ENCODE measurements around the gene RNF113B. TPM values are rescaled to one million over a fixed set of nuclear protein-coding genes. Genes with fewer than 3 reads are reported as not detected.

RNF113B gene
- total RNA-seq, 2 experiments from 2014 or later = not detected

DNA sequence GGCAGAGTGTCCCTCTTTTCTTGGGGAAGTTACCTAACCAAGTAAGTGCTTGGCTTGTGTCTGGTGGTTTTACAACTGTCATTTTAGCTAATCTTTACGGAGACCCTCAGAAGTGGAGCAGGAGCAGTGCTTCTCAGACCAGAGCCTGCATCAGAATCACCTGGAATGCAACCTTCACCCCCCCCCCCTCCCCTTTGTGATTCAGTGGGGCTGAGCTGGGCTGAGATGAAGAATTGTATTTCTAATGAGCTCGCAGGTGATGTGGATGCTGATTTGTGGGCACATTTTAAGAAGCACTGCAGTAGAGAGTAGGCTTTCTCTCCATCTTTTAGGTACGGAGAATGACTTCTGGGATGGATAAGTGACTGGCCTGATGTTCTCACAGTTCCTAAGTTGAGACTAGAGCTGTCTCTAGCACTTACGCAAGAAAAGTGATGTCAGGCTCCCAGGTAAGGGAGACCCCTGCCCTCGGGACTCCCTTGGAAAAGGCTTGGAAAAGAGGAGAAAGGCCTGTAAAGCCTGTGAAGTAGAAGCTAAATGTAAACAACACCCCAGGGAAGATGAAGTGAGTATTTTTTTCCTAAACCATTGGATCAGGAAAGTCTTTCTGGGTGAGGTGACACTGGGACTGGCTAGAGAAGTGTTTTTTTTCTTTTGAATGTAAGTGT is 23.3 kb upstream of the RNF113B start:
- POLR2A ChIA-PET = no interaction called here
- ATAC-seq (no peak), DNase-seq (no peak)
- peaks cover 1% of the 10 kb centered on the region for H3K27me3 Mint-ChIP-seq
- TF ChIP-seq, protein P1, sequence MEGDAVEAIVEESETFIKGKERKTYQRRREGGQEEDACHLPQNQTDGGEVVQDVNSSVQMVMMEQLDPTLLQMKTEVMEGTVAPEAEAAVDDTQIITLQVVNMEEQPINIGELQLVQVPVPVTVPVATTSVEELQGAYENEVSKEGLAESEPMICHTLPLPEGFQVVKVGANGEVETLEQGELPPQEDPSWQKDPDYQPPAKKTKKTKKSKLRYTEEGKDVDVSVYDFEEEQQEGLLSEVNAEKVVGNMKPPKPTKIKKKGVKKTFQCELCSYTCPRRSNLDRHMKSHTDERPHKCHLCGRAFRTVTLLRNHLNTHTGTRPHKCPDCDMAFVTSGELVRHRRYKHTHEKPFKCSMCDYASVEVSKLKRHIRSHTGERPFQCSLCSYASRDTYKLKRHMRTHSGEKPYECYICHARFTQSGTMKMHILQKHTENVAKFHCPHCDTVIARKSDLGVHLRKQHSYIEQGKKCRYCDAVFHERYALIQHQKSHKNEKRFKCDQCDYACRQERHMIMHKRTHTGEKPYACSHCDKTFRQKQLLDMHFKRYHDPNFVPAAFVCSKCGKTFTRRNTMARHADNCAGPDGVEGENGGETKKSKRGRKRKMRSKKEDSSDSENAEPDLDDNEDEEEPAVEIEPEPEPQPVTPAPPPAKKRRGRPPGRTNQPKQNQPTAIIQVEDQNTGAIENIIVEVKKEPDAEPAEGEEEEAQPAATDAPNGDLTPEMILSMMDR (IDR thresholded peaks at IDR 0.05) = no peak
- H3K36me3 Mint-ChIP-seq (ENCODE audit: low read depth) = no peaks in the 10 kb centered on the region
- H3K4me1 Mint-ChIP-seq (ENCODE audit: low read depth) = no peaks in the 10 kb centered on the region
- H3K27ac Mint-ChIP-seq = no peak overlapping the region
- no peaks in the 10 kb centered on the region for H3K9me3 Mint-ChIP-seq
- no peak overlapping the region for H3K4me3 Mint-ChIP-seq
- intact Hi-C loops (cut with micrococcal nuclease) = no loop called here
- CTCF ChIA-PET = no interaction called here

DNA sequence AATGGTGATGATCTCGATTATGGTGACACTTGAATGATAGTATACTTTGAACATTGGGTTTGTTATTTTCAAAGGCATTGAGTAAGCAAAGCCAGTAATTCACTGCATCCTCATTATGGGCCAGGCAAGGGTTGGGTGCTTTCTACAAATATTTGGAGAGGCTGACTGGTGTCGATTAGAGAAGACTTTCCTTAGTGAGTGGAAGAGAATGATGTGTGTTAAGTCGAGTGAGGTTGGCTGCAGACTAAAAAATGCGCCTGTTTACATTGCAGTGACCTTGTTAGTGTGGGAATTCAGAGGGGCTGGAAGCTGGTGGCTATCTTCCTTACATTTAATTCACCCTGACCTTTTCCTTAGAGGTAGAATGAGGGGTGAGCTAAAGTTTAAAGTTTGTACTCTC is 22.4 kb upstream of the RNF113B start:
- ATAC-seq (no peak), DNase-seq (no peak)
- TF ChIP-seq, protein P1 (IDR thresholded peaks at IDR 0.05) = no peak
- Mint-ChIP-seq H3K36me3 (ENCODE audit: low read depth) (no peaks in the 10 kb centered on the region), H3K27me3 (peaks cover 1% of the 10 kb centered on the region), H3K9me3 (no peaks in the 10 kb centered on the region), H3K27ac (no peak overlapping the region), H3K4me1 (ENCODE audit: low read depth) (no peaks in the 10 kb centered on the region), H3K4me3 (no peak overlapping the region)
- ChIA-PET POLR2A (no interaction called here), CTCF (no interaction called here)
- intact Hi-C loops (cut with micrococcal nuclease) = no loop called here

DNA sequence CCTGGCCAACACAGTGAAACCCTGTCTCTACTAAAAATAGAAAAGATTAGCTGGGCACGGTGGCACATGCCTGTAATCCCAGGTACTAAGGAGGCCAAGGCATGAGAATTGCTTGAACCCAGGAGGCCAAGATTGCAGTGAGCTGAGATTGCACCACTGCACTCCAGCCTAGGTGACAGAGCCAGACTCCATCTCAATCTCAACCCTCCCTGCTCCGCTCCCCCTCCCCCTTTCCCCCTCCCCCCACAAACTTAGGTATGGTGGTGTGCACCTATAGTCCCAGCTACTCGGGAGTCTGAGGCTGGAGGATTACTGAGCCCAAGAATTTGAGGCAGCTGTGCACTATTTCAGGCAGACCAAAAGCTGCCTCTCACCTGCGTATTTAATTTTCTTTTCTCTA is 21.6 kb upstream of the RNF113B start:
- CTCF ChIA-PET = no interaction called here
- ATAC-seq = no peak
- POLR2A ChIA-PET = no interaction called here
- Mint-ChIP-seq H3K27me3 (peaks cover 1% of the 10 kb centered on the region), H3K9me3 (no peaks in the 10 kb centered on the region), H3K4me1 (ENCODE audit: low read depth) (no peaks in the 10 kb centered on the region), H3K4me3 (no peak overlapping the region), H3K36me3 (ENCODE audit: low read depth) (no peaks in the 10 kb centered on the region), H3K27ac (no peak overlapping the region)
- no peak for DNase-seq
- intact Hi-C loops (cut with micrococcal nuclease) = no loop called here
- TF ChIP-seq, protein P1 (IDR thresholded peaks at IDR 0.05) = no peak

DNA sequence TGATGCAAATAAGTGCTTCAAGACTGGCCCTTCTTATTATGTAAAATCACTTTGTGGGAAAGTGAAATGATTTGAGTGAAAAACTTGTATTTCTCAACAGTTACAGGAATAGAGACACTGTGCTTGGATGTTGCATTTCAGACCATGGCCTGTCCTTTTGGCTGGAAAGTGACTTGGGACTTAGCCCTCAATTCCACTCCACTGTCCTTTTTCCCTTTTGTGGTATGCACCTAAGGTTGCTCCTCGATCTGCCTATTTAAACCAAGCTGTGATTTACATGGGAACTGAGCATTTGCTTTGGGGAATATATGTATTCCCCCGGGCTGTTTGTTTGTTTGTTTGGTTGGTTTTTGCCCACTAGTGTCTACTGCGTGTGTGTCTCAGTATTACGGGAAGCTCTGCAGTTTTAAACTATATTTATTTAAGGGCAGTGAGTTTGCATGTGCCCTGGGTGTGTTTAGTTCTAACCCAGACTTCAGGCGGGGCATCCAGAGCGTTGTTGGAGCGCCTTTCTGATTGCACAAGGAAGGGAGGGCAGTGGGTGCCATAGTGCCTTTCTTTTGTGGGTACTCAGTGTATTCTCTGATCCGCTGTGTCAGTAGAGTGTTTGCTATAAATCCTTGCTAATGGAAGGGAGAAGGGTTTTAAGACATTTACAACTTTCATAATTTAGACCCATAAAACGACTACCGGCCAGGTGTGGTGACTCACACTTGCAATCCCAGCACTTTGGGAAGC is 18.2 kb upstream of the RNF113B start:
- Mint-ChIP-seq H3K27me3 (no peaks in the 10 kb centered on the region), H3K36me3 (ENCODE audit: low read depth) (no peaks in the 10 kb centered on the region), H3K4me1 (ENCODE audit: low read depth) (no peaks in the 10 kb centered on the region), H3K4me3 (no peak overlapping the region), H3K9me3 (no peaks in the 10 kb centered on the region), H3K27ac (no peak overlapping the region)
- TF ChIP-seq, protein P1 (IDR thresholded peaks at IDR 0.05) = no peak
- ATAC-seq (no peak), DNase-seq (no peak)
- CTCF ChIA-PET = no interaction called here
- intact Hi-C loops (cut with micrococcal nuclease) = no loop called here
- POLR2A ChIA-PET = no interaction called here

DNA sequence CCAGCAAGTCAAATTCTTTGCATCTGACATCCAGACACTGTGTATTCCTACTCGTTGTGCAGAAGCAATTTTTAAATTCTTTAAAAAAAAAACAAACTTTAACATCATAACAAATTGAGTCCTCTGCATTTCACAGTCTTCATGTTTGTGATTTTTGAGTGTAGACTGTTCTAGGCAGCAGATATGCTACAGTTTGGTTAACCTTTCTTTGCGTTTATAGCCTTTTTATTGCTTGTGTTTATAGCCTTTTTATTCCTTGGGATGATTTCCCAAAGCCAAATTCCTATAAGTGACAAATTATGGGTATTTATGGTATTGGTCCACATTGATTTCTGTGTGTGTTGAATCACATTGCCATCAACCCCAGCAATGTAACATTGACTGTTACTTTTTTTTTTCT is 14.9 kb upstream of the RNF113B start:
- CTCF ChIA-PET = no interaction called here
- POLR2A ChIA-PET = no interaction called here
- H3K4me1 Mint-ChIP-seq (ENCODE audit: low read depth) = no peaks in the 10 kb centered on the region
- no peaks in the 10 kb centered on the region for H3K9me3 Mint-ChIP-seq
- ATAC-seq (no peak), DNase-seq (no peak)
- no peak overlapping the region for H3K27ac Mint-ChIP-seq
- TF ChIP-seq, protein P1 (IDR thresholded peaks at IDR 0.05) = no peak
- no peaks in the 10 kb centered on the region for H3K36me3 Mint-ChIP-seq (ENCODE audit: low read depth)
- H3K4me3 Mint-ChIP-seq = no peak overlapping the region
- no peaks in the 10 kb centered on the region for H3K27me3 Mint-ChIP-seq
- intact Hi-C loops (cut with micrococcal nuclease) = no loop called here

Data from activated CD8-positive, alpha-beta T cell treated with anti-CD3 and anti-CD28 coated beads for 36 hours (primary cell).